ENCODE results near the gene RPN1. TPM values are rescaled to one million over a fixed set of nuclear protein-coding genes. Genes with fewer than 3 reads are reported as not detected.

Gene RPN1
- total and polyA plus RNA-seq, 2 of the 8 experiments (the other 6 are each of a cell fraction or from before 2014, with no cell fraction given): 165 to 211 TPM

- no peak for TF ChIP-seq TEAD4 (IDR thresholded peaks at IDR 0.05; ENCODE audit: low read depth, low read length)
- 0 out of 2 replicates have a peak, but pooled peaks have one; percentile 20 for TF ChIP-seq TAF1 (IDR thresholded peaks at IDR 0.05; ENCODE audit: low read depth, low read length)
- peak; percentile 74 for TF ChIP-seq RBBP5 (IDR thresholded peaks at IDR 0.05; ENCODE audit: borderline replicate concordance, low read depth, low read length)
- no peak for TF ChIP-seq KDM5A (IDR thresholded peaks at IDR 0.05; ENCODE audit: low read length)
- no peak for TF ChIP-seq NANOG (IDR thresholded peaks at IDR 0.05; ENCODE audit: insufficient read depth, low read depth, low read length, poor library complexity, severe bottlenecking)
- peak; percentile 52; the same call in 1 of the 2 replicates for TF ChIP-seq PHF8 (conservative IDR thresholded peaks at IDR 0.05; ENCODE audit: low read depth, low read length)
- TF ChIP-seq YY1 (IDR thresholded peaks at IDR 0.05; ENCODE audit: low read depth, low read length): 0 out of 2 replicates have a peak, but pooled peaks have one; percentile 17
- TF ChIP-seq ASH2L (IDR thresholded peaks at IDR 0.05; ENCODE audit: low read length): peak; percentile 41
Observed at GRCh38 chr3:128698211-128699047, 47.8 kb upstream of the RPN1 start (continued).
